Cardiac septum (tissue), 1 donor: ENCODE measurements around the gene TCHHL1. TPM values are rescaled to one million over a fixed set of nuclear protein-coding genes. Genes with fewer than 3 reads are reported as not detected.

ENCODE experiments used
- DNase-seq: peaks from one replicate; pipeline ENCODE4 v3.0.0-alpha.2; 2020; ENCODE audit warnings: low spot score
- intact Hi-C: fragments of 100-400 bp; cut with DNase I; formaldehyde crosslinking; loops from one replicate; pipeline ENCODE4 v1.14.0; 2022
- long read RNA-seq: library from polyadenylated mRNA; unstranded; transcript quantifications from one replicate; pipeline ENCODE4 v2.0.0, GENCODE V29; 2021
- total RNA-seq: library from RNA; stranded (reverse); fragmentation: NEBNext Ultra II Directional; extraction: Animal tissue kit (Norgen Biotek cat#: 25700); gene quantifications from one replicate; pipeline ENCODE4 v1.2.1, GENCODE V29; 2021
- donor health status: DM: no; HTN: no; CAD: no.

Gene TCHHL1
- not detected for total RNA-seq
- long read RNA-seq: 0 reads

- no peak for DNase-seq
- intact Hi-C loops: no loop called here
These were observed at the start of gene TCHHL1 for GRCh38 chr1:152089014-152089674. Gene TCHHL1, minus strand, starts transcription at chr1:152089064. Its CDS starts 921 bp downstream, at chr1:152088143.

DNA sequence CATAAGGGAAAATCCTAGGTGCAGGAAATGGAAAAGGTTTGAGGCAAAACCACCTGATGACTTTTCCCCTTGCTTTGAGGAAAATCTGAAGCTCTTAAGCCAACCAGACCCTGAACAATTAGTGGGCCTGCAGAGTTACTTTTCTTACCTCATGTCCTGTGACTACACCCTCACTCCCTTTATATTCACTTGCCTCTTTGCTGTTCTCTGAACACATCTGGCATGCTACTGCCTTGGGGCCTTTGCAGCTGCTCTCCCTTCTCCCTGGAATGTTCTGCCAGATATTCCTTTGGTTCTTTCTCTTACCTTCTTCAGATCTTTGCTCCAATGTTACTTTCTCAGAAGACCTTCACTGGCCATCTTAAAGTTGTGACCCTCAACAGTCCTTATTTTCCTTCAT is 48.4 kb upstream of the TCHHL1 start:
- no peak for DNase-seq
- intact Hi-C loops: no loop called here

DNA sequence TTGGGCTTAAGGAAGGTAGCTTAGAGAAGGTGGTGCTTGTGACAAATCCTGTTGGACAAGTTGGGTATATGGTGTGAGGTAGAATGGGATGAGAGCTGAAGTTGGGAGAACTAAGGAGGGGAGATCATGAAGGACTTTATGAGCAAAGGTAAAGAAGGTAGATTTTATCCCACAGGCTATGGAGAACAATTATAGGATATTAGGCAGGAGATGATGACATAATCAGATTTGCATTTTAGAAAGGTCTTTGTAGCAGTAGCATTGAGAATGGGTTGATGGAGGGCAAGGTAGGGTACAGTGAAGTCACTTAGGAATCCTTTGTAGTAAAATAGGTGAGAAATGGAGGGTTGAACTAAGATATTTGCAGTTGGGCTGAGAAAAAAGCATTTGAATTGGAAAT is 41.3 kb upstream of the TCHHL1 start:
- DNase-seq: no peak
- intact Hi-C loops: no loop called here

DNA sequence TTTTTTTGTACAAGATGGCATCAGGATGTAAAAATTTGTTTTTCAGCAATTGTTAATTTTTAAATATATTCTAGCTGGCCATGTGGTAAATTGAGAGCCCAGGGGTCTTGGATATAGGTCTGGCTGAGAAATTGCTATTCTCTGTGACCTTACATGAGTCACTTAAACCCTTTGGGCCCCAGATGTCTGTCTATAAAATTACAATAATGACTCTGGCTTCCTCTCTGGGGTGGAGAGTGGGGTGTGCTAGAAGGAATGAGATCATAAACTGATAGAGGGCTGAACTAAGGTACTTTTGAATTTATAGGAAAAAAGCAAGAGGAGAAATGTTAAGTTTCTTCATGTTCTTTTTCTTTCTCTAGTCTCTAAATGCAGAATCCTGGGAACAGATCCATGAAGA is 38.8 kb upstream of the TCHHL1 start:
- DNase-seq: no peak
- intact Hi-C loops: no loop called here

GRCh38 chr1:152125834-152126443 is 37.1 kb upstream of the TCHHL1 start:
- intact Hi-C loops: no loop called here

DNA sequence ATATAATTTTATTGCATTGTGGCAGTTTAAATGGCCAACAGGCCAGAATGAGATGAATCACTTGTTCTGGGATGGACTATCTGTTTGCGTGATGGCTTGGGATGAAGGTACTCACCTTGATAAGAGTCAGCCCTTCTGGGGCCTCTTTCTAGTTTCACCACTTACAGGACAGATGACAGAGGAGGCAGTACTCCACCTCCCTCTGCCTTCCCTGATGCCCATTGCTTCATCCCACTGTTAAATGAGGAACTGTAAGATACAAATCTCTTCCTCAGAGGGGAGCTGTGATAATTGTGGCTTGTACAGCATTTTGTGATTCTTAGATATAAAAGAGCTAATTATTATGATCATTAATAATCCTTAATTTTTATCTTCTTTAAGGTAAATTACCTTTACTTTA is 30.1 kb upstream of the TCHHL1 start:
- intact Hi-C loops: no loop called here
- DNase-seq: no peak

More at GRCh38 chr1:152125834-152126443, 37.1 kb upstream of the TCHHL1 start:
- no peak for DNase-seq

DNA sequence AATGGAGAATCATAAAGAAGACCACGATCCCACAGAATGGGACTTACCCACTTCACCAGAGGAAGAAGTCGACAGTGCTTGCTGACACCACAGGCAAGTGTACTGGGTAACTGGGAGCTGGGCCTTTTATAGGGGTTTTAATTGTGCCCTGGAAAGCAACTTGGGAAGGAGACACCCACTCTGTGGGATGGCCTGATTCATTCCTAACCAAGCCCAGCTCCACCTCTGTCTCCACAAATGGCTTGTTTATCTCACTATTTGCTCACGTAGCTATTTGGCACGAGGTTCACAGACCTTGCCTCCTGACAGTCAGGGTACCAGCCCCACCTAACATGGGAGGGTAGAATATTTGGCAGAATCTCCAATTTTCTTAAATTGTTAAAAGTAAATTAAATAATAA is 26.5 kb upstream of the TCHHL1 start, which contains the start of gene TCHH:
Gene TCHH (minus strand): TSS at position 101 of the 400 bp plus-strand sequence. CDS start 1,364 bp downstream, outside the sequence.
- no peak for DNase-seq
- intact Hi-C loops: no loop called here

- intact Hi-C loops: no loop called here
- no peak for DNase-seq
These were observed 24.1 kb upstream of the TCHHL1 start for GRCh38 chr1:152112885-152113432.

GRCh38 chr1:152112101-152112884 is 23.4 kb upstream of the TCHHL1 start:
- intact Hi-C loops: no loop called here
- DNase-seq: no peak

DNA sequence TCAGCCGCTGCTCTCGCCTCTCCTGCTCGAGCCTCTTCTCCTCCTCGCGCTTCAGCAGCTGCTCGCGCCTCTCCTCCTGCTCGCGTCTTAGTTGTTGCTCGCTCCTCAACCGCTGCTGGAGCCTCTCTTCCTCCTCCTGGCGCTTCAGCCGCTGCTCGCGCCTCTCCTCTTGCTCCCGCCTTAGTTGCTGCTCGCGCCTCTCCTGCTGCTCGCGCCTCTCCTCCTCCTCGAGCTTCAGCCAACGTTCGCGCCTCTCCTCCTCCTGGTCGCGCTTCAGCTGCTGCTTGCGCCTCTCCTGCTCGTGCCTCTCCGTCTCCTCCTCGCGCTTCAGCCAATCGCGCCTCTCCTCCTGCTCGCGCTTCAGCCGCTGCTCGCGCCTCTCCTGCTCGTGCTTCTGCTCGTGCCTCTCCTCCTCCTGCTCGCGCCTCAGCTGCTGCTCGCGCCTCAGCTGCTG is 22.7 kb upstream of the TCHHL1 start:
- intact Hi-C loops: no loop called here
- DNase-seq: no peak

- no peak for DNase-seq
- intact Hi-C loops: no loop called here
These were observed 22.1 kb upstream of the TCHHL1 start for GRCh38 chr1:152110860-152111514.

GRCh38 chr1:152110365-152110859 is 21.5 kb upstream of the TCHHL1 start:
- intact Hi-C loops: no loop called here
- no peak for DNase-seq

- intact Hi-C loops: no loop called here
- DNase-seq: no peak
These were observed 21.1 kb upstream of the TCHHL1 start for GRCh38 chr1:152109998-152110294.

DNA sequence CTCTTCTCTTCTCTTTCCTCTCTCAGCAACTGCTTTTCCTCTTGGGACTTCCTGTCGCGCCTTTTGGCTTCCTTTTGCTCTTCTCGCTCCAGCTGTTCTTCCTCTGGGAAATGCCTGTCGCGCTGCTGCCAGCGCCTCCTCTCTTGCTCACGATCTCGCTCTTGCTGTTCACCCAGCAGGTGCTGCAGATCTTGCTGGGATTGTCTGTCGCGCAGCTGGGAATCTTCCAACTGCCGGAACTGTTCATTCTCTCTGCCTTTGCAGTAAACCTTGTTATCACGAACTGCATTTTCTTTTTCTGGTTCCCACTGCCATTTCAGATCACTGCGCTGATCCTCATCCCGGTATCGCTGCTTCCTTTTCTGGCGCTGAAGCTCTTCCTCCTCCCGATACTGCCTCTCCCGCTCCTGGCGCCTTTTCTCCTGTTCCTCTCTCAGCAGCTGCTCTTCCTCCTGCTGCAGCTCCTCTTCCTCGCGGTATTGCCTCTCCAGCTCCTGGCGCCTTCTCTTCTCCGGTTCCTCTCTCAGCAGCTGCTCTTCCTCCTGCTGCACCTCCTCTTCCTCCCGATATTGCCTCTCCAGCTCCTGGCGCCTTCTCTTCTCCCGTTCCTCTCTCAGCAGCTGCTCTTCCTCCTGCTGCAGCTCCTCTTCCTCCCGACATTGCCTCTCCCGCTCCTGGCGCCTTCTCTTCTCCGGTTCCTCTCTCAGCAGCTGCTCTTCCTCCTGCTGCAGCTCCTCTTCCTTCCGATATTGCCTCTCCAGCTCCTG is 20.6 kb upstream of the TCHHL1 start:
- intact Hi-C loops: no loop called here

DNA sequence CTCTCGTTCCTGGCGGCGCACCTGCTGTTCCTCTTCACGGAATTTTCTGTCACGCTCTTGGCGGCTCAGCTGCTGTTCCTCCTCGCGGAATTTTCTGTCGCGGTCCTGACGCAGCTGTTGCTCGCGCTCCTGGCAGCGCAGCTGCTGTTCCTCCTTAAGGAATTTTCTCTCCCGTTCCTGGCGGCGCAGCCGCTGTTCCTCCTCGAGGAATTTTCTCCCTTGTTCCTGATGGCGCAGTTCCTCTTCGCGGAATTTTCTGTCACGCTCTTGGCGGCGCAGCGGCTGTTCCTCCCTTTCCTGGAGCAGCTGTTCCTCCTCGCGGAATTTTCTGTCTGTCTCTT is 20.0 kb upstream of the TCHHL1 start:
- DNase-seq: no peak

More for the DNA sequence above, 20.6 kb upstream of the TCHHL1 start:
- DNase-seq: no peak

GRCh38 chr1:152107984-152108881 is 19.4 kb upstream of the TCHHL1 start:
- DNase-seq: no peak
- intact Hi-C loops: no loop called here

More for the DNA sequence above, 20.0 kb upstream of the TCHHL1 start:
- intact Hi-C loops: no loop called here

- no peak for DNase-seq
These were observed 18.4 kb upstream of the TCHHL1 start for GRCh38 chr1:152107031-152107983.

More at GRCh38 chr1:152107031-152107983, 18.4 kb upstream of the TCHHL1 start:
- intact Hi-C loops: no loop called here
